Astrocyte (in vitro differentiated cells and primary cell): ENCODE measurements around the gene INKA1.

Source experiments
- EZH2 ChIP-seq: IDR thresholded peaks from 2 replicates; pipeline ENCODE4 v1.6.1; 2012; ENCODE audit warnings: mild to moderate bottlenecking, low read length, inconsistent platforms; ENCODE audit not compliant: insufficient read depth
- TF ChIP-seq, protein P1 (sequence below): IDR thresholded peaks from 2 replicates; pipeline ENCODE4 v1.5.1; 2011; ENCODE audit warnings: low read depth, mild to moderate bottlenecking, inconsistent platforms, low read length, moderate library complexity; ENCODE audit not compliant: insufficient read depth

GRCh38 chr3:49761661-49762060 lies 41.4 kb upstream of the INKA1 start:
- TF ChIP-seq, protein P1, sequence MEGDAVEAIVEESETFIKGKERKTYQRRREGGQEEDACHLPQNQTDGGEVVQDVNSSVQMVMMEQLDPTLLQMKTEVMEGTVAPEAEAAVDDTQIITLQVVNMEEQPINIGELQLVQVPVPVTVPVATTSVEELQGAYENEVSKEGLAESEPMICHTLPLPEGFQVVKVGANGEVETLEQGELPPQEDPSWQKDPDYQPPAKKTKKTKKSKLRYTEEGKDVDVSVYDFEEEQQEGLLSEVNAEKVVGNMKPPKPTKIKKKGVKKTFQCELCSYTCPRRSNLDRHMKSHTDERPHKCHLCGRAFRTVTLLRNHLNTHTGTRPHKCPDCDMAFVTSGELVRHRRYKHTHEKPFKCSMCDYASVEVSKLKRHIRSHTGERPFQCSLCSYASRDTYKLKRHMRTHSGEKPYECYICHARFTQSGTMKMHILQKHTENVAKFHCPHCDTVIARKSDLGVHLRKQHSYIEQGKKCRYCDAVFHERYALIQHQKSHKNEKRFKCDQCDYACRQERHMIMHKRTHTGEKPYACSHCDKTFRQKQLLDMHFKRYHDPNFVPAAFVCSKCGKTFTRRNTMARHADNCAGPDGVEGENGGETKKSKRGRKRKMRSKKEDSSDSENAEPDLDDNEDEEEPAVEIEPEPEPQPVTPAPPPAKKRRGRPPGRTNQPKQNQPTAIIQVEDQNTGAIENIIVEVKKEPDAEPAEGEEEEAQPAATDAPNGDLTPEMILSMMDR, result no peak
- TF ChIP-seq EZH2, result no peak
